ENCODE data around the gene EXOC2.

Gene EXOC2

GRCh38 chr6:491233-491632 lies 201.7 kb downstream of the EXOC2 start:
- TF ChIP-seq CTCF (IDR thresholded peaks at IDR 0.05; ENCODE audit: low read length, missing control alignments), result no peak
- no peak overlapping the region for H3K4me3 ChIP-seq (replicated peaks; ENCODE audit: low read depth, low read length)
- no peak for DNase-seq (ENCODE audit: low read depth)

GRCh38 chr6:490251-491037 lies 202.5 kb downstream of the EXOC2 start:
- no peak for TF ChIP-seq CTCF (IDR thresholded peaks at IDR 0.05; ENCODE audit: low read length, missing control alignments)
- no peak overlapping the region for H3K4me3 ChIP-seq (replicated peaks; ENCODE audit: low read depth, low read length)
- no peak for DNase-seq (ENCODE audit: low read depth)

GRCh38 chr6:489762-490161 lies 203.2 kb downstream of the EXOC2 start:
- TF ChIP-seq CTCF (IDR thresholded peaks at IDR 0.05; ENCODE audit: low read length, missing control alignments), result no peak
- no peak for DNase-seq (ENCODE audit: low read depth)
- no peak overlapping the region for H3K4me3 ChIP-seq (replicated peaks; ENCODE audit: low read depth, low read length)

- no peak overlapping the region for H3K4me3 ChIP-seq (replicated peaks; ENCODE audit: low read depth, low read length)
- no peak for TF ChIP-seq CTCF (IDR thresholded peaks at IDR 0.05; ENCODE audit: low read length, missing control alignments)
Measured at GRCh38 chr6:489001-489400, 203.9 kb downstream of the EXOC2 start.

GRCh38 chr6:487956-488355 lies 205.0 kb downstream of the EXOC2 start:
- DNase-seq (ENCODE audit: low read depth), result no peak
- TF ChIP-seq CTCF (IDR thresholded peaks at IDR 0.05; ENCODE audit: low read length, missing control alignments), result no peak
- no peak overlapping the region for H3K4me3 ChIP-seq (replicated peaks; ENCODE audit: low read depth, low read length)

More at GRCh38 chr6:489001-489400, 203.9 kb downstream of the EXOC2 start:
- no peak for DNase-seq (ENCODE audit: low read depth)

- no peak for TF ChIP-seq CTCF (IDR thresholded peaks at IDR 0.05; ENCODE audit: low read length, missing control alignments)
- no peak for DNase-seq (ENCODE audit: low read depth)
- H3K4me3 ChIP-seq (replicated peaks; ENCODE audit: low read depth, low read length), result no peak overlapping the region
Measured at GRCh38 chr6:485655-486170, 207.2 kb downstream of the EXOC2 start.

GRCh38 chr6:484746-485145 lies 208.2 kb downstream of the EXOC2 start:
- H3K4me3 ChIP-seq (replicated peaks; ENCODE audit: low read depth, low read length), result no peak overlapping the region
- no peak for TF ChIP-seq CTCF (IDR thresholded peaks at IDR 0.05; ENCODE audit: low read length, missing control alignments)
- no peak for DNase-seq (ENCODE audit: low read depth)
